Effector memory CD4-positive, alpha-beta T cell (primary cell): Measurements from ENCODE around the gene ZNF787.

ENCODE experiments used
- DNase-seq, 3 donors: peaks; one replicate each; pipeline ENCODE4 v3.0.0-alpha.2; 2020
- H3K27ac ChIP-seq: 2 replicates; pipeline ENCODE4 v1.7.0; 2013; ENCODE audit warnings: mild to moderate bottlenecking, low read length, moderate library complexity; ENCODE audit not compliant: insufficient read depth, poor library complexity, severe bottlenecking
- H3K27me3 ChIP-seq: replicated peaks from 2 replicates; pipeline ENCODE4 v1.7.0; 2013; ENCODE audit warnings: mild to moderate bottlenecking, low read length; ENCODE audit not compliant: insufficient read depth, control insufficient read depth, poor library complexity, severe bottlenecking
- H3K36me3 ChIP-seq: 2 replicates; pipeline ENCODE4 v1.7.0; 2013; ENCODE audit warnings: mild to moderate bottlenecking, low read length, moderate library complexity; ENCODE audit not compliant: control insufficient read depth, insufficient read depth
- H3K4me1 ChIP-seq: 2 replicates; pipeline ENCODE4 v1.7.0; 2013; ENCODE audit warnings: low read length, mild to moderate bottlenecking; ENCODE audit not compliant: control insufficient read depth, insufficient read depth, poor library complexity, severe bottlenecking
- H3K4me3 ChIP-seq: 2 replicates; pipeline ENCODE4 v1.7.0; 2013; ENCODE audit warnings: low read length, low read depth, mild to moderate bottlenecking; ENCODE audit not compliant: insufficient read depth, poor library complexity, severe bottlenecking
- H3K9me3 ChIP-seq: 2 replicates; pipeline ENCODE4 v1.7.0; 2013; ENCODE audit warnings: mild to moderate bottlenecking, low read length, moderate library complexity; ENCODE audit not compliant: control insufficient read depth

Gene ZNF787

DNA sequence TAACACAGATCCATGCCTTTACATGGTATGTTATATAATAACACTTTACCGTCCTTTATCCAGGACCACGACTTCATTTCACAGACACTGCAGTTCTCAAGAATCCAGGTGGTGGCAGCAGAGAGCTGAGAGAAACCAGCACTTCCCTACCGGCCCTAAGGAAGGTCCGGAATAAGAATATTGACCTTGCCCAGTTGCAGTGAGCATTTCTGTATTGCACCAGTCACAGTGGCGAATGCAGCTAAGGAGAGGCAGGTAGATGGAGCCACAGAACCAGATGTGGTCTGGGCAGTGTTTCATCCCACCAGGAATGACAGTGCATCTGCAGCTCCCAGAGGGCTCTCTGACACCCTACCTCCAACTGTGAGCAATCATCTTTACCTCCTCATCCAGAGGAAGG lies 44.6 kb downstream of the ZNF787 start:
- Histone ChIP-seq H3K36me3 (no peaks in the 10 kb centered on the region), H3K4me1 (peaks cover 7% of the 10 kb centered on the region), H3K4me3 (no peak overlapping the region), H3K27ac (no peak overlapping the region), H3K27me3 (no peaks in the 10 kb centered on the region), H3K9me3 (no peaks in the 10 kb centered on the region)
- DNase-seq: peak in 1 of 3 donors; percentile 12

DNA sequence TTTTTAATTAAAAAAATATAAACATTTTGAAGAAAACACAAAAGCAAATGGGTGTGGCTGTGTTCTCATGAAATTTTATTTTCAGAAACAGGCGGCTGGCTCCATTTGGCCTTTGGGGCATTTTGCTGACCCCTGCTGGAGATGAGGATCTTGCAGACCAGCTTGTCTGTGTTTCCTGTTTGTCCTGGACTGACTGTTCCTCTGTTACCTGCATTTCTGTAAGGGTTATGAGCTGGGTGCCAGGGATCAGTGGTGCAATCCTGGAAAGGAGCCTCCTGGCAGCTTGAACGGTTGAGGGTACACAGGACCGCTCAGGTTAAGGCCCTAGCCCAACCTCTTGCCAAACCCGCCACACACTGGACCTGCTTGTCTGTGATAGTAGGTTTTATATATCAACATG lies 49.9 kb downstream of the ZNF787 start:
- Histone ChIP-seq H3K4me3 (no peak overlapping the region), H3K36me3 (no peaks in the 10 kb centered on the region), H3K4me1 (peaks cover 7% of the 10 kb centered on the region), H3K27me3 (no peaks in the 10 kb centered on the region), H3K27ac (no peak overlapping the region), H3K9me3 (no peaks in the 10 kb centered on the region)
- no peak for DNase-seq

DNA sequence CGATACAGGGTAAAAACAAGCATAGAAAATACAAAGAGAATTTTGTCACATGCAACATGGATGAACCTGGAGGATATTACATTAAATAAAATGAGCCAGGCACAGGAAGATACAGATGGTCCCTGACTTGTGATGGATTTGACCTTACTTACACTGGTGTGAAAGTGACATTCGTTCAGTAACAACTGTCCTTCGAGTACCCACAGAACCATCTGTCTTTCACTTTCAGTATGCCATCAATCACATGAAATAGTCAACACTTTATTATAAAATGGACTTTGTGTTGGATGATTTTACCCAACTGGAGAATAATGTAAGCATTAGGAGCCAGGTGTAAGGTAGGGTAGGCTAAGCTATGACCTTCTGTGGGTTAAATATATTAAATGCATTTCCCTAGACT lies 51.5 kb downstream of the ZNF787 start:
- H3K27me3 ChIP-seq: no peaks in the 10 kb centered on the region
- H3K27ac ChIP-seq: no peak overlapping the region
- no peaks in the 10 kb centered on the region for H3K36me3 ChIP-seq
- H3K4me1 ChIP-seq: peaks cover 8% of the 10 kb centered on the region
- no peaks in the 10 kb centered on the region for H3K9me3 ChIP-seq
- H3K4me3 ChIP-seq: no peak overlapping the region
- DNase-seq: no peak

DNA sequence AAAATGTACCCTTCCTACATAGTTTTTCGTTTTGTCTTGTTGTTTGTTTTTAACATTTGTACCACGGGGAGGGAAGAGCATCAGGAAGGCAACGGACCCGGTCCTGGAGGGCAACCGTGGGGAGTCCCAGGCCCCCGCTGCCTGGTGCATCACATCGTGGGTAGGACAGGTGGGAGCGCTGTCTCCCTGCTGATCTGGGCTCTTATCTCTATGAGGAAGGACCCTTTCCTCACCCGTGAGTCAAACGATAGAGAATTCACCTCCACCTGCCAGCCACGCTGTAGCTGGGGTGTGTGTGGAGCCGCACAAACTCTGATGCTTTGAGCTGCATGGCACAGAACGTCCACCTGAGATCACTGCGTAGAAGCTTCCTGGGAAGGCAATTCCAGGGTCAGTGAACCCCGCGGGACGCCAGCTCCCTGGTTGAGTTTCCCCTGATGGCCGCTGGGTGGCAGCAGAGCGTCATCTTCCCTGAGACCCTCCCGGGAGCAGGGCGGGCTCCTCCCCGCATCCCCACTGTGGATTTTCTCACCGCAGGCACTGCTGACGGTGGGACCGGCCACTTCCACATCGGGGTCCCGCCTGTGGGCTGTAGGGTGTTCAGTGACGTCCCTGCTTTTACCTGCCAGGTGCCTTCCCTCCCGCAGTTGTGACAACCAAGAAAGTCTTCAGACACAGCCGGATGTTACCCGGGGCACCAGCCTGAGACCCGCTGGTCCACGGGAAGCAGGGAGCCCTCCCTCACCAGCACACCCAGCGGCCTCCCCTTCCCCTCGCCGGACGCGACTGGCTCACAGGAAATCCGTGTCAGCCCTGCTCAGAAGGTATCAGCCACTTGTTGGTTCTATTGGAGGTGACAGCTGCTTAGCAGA lies 54.7 kb downstream of the ZNF787 start:
- H3K4me1 ChIP-seq: peaks cover 8% of the 10 kb centered on the region

DNA sequence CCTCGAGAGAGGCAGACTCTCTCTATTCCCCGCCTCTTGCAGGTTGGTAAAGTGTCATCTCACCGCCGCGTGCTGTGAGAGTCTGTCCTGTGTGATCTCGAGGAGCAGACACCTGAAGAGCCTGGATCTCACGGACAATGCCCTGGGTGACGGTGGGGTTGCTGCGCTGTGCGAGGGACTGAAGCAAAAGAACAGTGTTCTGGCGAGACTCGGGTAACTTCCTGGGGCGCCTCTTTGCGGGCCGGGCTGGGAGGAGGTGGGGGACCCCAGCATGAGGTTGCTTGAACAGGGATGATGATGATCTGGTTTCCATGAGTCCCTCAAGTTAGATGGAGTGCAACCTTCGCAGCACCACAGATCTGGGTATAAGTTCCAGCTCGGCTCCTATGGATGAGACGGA lies 67.5 kb downstream of the ZNF787 start:
- Histone ChIP-seq H3K4me3 (no peak overlapping the region), H3K9me3 (no peaks in the 10 kb centered on the region), H3K27ac (no peak overlapping the region), H3K4me1 (no peaks in the 10 kb centered on the region), H3K36me3 (no peaks in the 10 kb centered on the region), H3K27me3 (no peaks in the 10 kb centered on the region)
- no peak for DNase-seq

More for the DNA sequence above, 54.7 kb downstream of the ZNF787 start:
- peak overlapping the region; percentile 42 for H3K4me3 ChIP-seq
- peak; percentile 31 to 52 (median 33) for DNase-seq
- peaks cover 9% of the 10 kb centered on the region for H3K27me3 ChIP-seq
- H3K9me3 ChIP-seq: no peaks in the 10 kb centered on the region
- no peaks in the 10 kb centered on the region for H3K36me3 ChIP-seq
- H3K27ac ChIP-seq: no peak overlapping the region
